Smooth muscle cell (in vitro differentiated cells): ENCODE results near the gene HNRNPM. TPM values are rescaled to one million over a fixed set of nuclear protein-coding genes. Genes with fewer than 3 reads are reported as not detected.

Experiments
- DNase-seq: peaks from one replicate; lab custom pipeline; 2025; ENCODE audit not compliant: unreplicated experiment; lab: John Stamatoyannopoulos, UW
- H2AFZ ChIP-seq: fragments of 200-600 bp; sonication (generic); 2 replicates; pipeline ENCODE4 v1.6.0; 2016; ENCODE audit warnings: antibody characterized with exemption, low read depth, mild to moderate bottlenecking
- H3F3A ChIP-seq: fragments of 200-600 bp; sonication (generic); 2 replicates; pipeline ENCODE4 v1.6.0; 2017; ENCODE audit warnings: antibody characterized with exemption, low read depth
- H3K27ac ChIP-seq: fragments of 200-600 bp; sonication (generic); 2 replicates; pipeline ENCODE4 v1.5.1; 2016; ENCODE audit warnings: low read depth, mild to moderate bottlenecking
- H3K27me3 ChIP-seq: fragments of 200-600 bp; sonication (generic); 2 replicates; pipeline ENCODE4 v1.6.1; 2016; ENCODE audit warnings: low read depth, mild to moderate bottlenecking
- H3K36me3 ChIP-seq: fragments of 200-600 bp; sonication (generic); 2 replicates; pipeline ENCODE4 v1.5.1; 2016; ENCODE audit warnings: low read depth
- H3K4me1 ChIP-seq: fragments of 200-600 bp; sonication (generic); 2 replicates; pipeline ENCODE4 v1.5.1; 2016; ENCODE audit warnings: low read depth
- H3K4me2 ChIP-seq: fragments of 200-600 bp; sonication (generic); 2 replicates; pipeline ENCODE4 v1.6.0; 2016; ENCODE audit warnings: mild to moderate bottlenecking
- H3K4me3 ChIP-seq: fragments of 200-600 bp; sonication (generic); 2 replicates; pipeline ENCODE4 v1.5.1; 2016; ENCODE audit warnings: mild to moderate bottlenecking
- H3K79me2 ChIP-seq: fragments of 200-600 bp; sonication (generic); 2 replicates; pipeline ENCODE4 v1.6.0; 2016; ENCODE audit warnings: low read depth, mild to moderate bottlenecking
- H3K9ac ChIP-seq: fragments of 200-600 bp; sonication (generic); 2 replicates; pipeline ENCODE4 v1.6.0; 2016; ENCODE audit warnings: low read depth
- H3K9me3 ChIP-seq: fragments of 200-600 bp; sonication (generic); replicated peaks from 2 replicates; pipeline ENCODE4 v1.5.1; 2016; ENCODE audit warnings: low read depth
- H4K20me1 ChIP-seq: fragments of 200-600 bp; sonication (generic); 2 replicates; pipeline ENCODE4 v1.6.0; 2016; ENCODE audit warnings: low read depth
- WGBS: methylation state at CpG from one replicate; pipeline ENCODE4 v1.1.7; 2016; ENCODE audit warnings: low lambda C conversion rate; 5-methylcytosine and 5-hydroxymethylcytosine counted together
- polyA plus RNA-seq: library from polyadenylated mRNA; unstranded; fragments of >200 nt; fragmentation: Nextera tagmentation; extraction: Ambion mirVana; gene quantifications from 2 replicates; pipeline ENCODE4 v1.2.1, GENCODE V29; 2016
- total RNA-seq: library from RNA; depleted of rRNA; stranded (reverse); fragments of >200 nt; gene quantifications from 2 replicates; pipeline ENCODE4 v1.2.3, GENCODE V29; 2014
- TF ChIP-seq, protein P1 (sequence below): fragments of 200-600 bp; sonication (generic); IDR thresholded peaks from 2 replicates; pipeline ENCODE4 v1.5.1; 2017; ENCODE audit warnings: borderline replicate concordance, mild to moderate bottlenecking, antibody characterized with exemption; ENCODE audit not compliant: insufficient read depth, poor library complexity, severe bottlenecking

HNRNPM gene
- total and polyA plus RNA-seq, 2 experiments from 2014 or later = 44.3 to 143 TPM

DNA sequence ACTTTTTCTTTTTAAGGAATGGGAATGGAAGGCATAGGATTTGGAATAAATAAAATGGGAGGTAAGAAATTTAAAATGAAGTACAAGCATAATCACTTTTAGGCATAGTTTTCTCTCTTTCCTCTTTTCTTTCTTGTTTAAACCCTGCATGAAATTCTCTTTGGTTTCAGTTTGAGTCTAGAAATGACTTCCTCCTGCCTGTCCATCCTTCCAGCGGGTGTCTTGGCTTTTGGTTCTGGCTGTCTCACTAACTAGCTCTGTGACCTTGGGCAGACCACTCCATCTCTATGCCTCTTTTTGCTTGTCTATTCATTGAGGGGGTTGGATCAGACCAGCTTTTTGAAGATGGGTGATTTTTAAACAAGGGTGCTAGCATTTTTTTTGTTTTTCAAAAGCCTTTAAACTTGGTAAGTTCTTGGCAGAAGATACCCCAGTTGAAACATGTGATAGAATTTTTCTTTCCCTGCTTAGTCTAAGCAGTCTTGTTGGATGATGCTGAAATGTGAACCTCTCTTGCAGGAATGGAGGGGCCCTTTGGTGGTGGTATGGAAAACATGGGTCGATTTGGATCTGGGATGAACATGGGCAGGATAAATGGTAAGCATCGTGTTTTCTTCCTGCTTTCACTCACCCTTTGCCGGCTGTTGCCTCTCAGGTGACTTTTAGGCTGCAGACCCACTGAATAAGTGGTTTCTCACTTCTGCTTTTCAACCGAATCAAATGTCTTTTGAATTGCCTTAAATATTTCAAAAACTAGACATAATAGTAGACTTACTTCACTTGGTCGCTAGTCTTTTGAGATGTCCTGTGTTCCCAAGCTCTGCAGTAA lies 29.1 kb downstream of the HNRNPM start:
- Histone ChIP-seq H4K20me1 (peaks cover 100% of the 10 kb centered on the region), H3K27me3 (no peaks in the 10 kb centered on the region)
- WGBS = over 99% methylated on average over 6 of the region's 6 CpGs

DNA sequence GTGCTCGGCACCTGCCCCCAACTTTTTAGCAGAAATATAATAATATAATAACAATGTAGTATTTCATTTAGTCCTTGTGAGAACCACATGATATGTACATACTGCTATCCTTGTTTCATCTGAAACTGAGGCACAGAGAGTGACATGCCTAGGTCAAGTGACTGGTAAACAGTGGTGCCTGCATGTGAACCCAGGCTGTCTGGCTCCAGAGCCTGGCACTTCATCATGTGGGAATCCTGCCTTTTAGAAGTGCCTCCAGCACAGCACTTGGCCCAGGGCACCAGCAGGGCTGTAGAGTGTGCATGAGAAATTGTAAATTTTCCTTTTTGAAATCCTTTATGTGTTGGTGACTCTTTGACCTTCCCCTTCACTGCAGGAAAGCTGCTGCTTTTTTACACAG lies 30.2 kb downstream of the HNRNPM start:
- Histone ChIP-seq H2AFZ (no peak overlapping the region), H3K79me2 (peaks cover 92% of the 10 kb centered on the region), H4K20me1 (peaks cover 100% of the 10 kb centered on the region), H3K27me3 (no peaks in the 10 kb centered on the region), H3K4me3 (no peak overlapping the region), H3K4me1 (no peaks in the 10 kb centered on the region), H3K36me3 (peaks cover 22% of the 10 kb centered on the region), H3K4me2 (no peak overlapping the region), H3F3A (peaks cover 7% of the 10 kb centered on the region), H3K9ac (no peak overlapping the region), H3K9me3 (no peaks in the 10 kb centered on the region), H3K27ac (no peak overlapping the region)
- 95% methylated on average over 1 of the region's 1 CpG for WGBS
- TF ChIP-seq, protein P1, sequence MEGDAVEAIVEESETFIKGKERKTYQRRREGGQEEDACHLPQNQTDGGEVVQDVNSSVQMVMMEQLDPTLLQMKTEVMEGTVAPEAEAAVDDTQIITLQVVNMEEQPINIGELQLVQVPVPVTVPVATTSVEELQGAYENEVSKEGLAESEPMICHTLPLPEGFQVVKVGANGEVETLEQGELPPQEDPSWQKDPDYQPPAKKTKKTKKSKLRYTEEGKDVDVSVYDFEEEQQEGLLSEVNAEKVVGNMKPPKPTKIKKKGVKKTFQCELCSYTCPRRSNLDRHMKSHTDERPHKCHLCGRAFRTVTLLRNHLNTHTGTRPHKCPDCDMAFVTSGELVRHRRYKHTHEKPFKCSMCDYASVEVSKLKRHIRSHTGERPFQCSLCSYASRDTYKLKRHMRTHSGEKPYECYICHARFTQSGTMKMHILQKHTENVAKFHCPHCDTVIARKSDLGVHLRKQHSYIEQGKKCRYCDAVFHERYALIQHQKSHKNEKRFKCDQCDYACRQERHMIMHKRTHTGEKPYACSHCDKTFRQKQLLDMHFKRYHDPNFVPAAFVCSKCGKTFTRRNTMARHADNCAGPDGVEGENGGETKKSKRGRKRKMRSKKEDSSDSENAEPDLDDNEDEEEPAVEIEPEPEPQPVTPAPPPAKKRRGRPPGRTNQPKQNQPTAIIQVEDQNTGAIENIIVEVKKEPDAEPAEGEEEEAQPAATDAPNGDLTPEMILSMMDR = no peak
- no peak for DNase-seq

More for the DNA sequence above, 29.1 kb downstream of the HNRNPM start:
- H3F3A ChIP-seq = peaks cover 7% of the 10 kb centered on the region
- peaks cover 92% of the 10 kb centered on the region for H3K79me2 ChIP-seq
- no peak overlapping the region for H3K4me2 ChIP-seq
- no peak overlapping the region for H2AFZ ChIP-seq
- H3K36me3 ChIP-seq = peaks cover 24% of the 10 kb centered on the region
- H3K9me3 ChIP-seq = no peaks in the 10 kb centered on the region
- no peak for DNase-seq
- TF ChIP-seq, protein P1 = no peak
- no peak overlapping the region for H3K27ac ChIP-seq
- H3K4me1 ChIP-seq = no peaks in the 10 kb centered on the region
- H3K4me3 ChIP-seq = no peak overlapping the region
- H3K9ac ChIP-seq = no peak overlapping the region

DNA sequence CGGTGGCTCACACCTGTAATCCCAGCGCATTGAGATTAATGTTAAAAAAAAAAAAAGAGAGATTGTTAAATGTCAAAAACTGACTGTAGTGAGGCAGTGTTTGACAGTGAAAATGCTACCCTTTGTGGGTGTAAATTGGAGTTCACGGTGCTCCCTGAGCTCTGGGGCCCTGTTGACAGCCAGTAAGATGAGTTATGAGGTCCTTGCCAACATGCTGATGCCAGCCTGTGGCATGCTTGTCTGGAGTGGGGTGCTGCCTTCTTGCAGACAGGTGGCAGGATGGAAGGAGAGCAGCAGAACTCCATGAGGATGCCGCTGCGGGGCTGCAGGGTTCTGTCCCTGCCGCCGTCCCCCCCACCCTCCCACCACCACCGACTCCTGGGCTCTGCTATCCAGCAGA lies 31.7 kb downstream of the HNRNPM start:
- Histone ChIP-seq H3K79me2 (peaks cover 92% of the 10 kb centered on the region), H3K9ac (no peak overlapping the region), H3K4me3 (no peak overlapping the region), H3F3A (peaks cover 7% of the 10 kb centered on the region), H3K9me3 (no peaks in the 10 kb centered on the region), H4K20me1 (peaks cover 100% of the 10 kb centered on the region), H3K4me1 (no peaks in the 10 kb centered on the region), H3K27ac (no peak overlapping the region), H3K36me3 (peaks cover 16% of the 10 kb centered on the region), H3K27me3 (no peaks in the 10 kb centered on the region), H3K4me2 (no peak overlapping the region), H2AFZ (no peak overlapping the region)
- TF ChIP-seq, protein P1 = no peak
- 96% methylated on average over 8 of the region's 8 CpGs for WGBS
- no peak for DNase-seq
